ENCODE measurements around the gene ATF3.

ATF3 gene

DNA sequence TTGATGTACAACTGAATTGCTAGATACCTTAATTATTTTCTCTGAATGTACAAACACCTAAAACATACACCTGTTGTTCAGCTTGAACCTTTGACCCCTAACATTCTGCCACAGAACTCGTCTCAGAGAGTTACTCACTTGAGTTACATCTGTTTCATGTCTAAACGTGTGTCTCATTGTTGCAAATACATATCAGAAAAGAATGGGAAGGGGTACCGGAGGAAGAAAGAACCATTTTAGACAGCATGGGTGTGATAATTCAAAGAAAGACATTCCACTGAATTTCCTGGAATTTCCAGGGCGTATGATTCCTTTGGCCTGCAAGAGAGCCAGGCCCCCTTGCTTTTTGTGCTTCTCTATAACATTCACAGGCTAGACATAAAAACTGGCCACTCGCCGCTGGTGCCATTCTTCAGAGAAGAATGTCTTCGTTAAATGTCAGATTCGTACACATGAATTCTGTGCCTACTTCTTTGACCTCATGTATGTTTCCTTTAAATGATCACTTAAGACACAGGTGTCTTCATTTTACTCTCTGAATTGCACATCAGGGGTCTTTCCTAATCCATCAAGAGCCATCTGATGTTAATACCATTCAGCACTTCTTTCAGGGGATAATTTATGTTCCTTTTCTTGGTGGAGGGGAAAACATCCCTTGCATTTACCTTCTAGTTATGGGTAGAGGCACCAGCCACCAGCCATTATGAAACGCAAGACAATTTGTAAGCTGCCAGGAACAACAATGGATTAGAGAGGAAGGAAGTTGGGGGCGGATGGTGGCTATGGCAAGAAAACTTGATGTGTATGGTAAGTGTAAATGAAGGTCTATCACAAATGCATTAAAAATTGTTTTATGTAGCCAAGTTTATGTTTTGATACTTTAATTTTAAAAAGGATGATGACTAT lies 12.7 kb downstream of the ATF3 start:
- H3K27me3 Mint-ChIP-seq (ENCODE audit: low read depth, poor library complexity), result peaks cover 20% of the 10 kb centered on the region
- no peak for DNase-seq
- TF ChIP-seq, protein P1, sequence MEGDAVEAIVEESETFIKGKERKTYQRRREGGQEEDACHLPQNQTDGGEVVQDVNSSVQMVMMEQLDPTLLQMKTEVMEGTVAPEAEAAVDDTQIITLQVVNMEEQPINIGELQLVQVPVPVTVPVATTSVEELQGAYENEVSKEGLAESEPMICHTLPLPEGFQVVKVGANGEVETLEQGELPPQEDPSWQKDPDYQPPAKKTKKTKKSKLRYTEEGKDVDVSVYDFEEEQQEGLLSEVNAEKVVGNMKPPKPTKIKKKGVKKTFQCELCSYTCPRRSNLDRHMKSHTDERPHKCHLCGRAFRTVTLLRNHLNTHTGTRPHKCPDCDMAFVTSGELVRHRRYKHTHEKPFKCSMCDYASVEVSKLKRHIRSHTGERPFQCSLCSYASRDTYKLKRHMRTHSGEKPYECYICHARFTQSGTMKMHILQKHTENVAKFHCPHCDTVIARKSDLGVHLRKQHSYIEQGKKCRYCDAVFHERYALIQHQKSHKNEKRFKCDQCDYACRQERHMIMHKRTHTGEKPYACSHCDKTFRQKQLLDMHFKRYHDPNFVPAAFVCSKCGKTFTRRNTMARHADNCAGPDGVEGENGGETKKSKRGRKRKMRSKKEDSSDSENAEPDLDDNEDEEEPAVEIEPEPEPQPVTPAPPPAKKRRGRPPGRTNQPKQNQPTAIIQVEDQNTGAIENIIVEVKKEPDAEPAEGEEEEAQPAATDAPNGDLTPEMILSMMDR (IDR thresholded peaks at IDR 0.05), result no peak
- H3K27ac Mint-ChIP-seq, result no peak overlapping the region
- peaks cover 4% of the 10 kb centered on the region for H3K4me1 Mint-ChIP-seq
- no peaks in the 10 kb centered on the region for H3K9me3 Mint-ChIP-seq
- H3K36me3 Mint-ChIP-seq (ENCODE audit: low read depth), result peaks cover 15% of the 10 kb centered on the region
- H3K4me3 Mint-ChIP-seq, result no peak overlapping the region

- H3K27me3 Mint-ChIP-seq (ENCODE audit: low read depth, poor library complexity), result peaks cover 26% of the 10 kb centered on the region
- H3K4me1 Mint-ChIP-seq, result peaks cover 4% of the 10 kb centered on the region
- H3K27ac Mint-ChIP-seq, result no peak overlapping the region
- no peak overlapping the region for H3K4me3 Mint-ChIP-seq
- H3K9me3 Mint-ChIP-seq, result no peaks in the 10 kb centered on the region
- TF ChIP-seq, protein P1 (IDR thresholded peaks at IDR 0.05), result no peak
- DNase-seq, result no peak
- peaks cover 10% of the 10 kb centered on the region for H3K36me3 Mint-ChIP-seq (ENCODE audit: low read depth)
Observed at GRCh38 chr1:212621949-212622305, 13.4 kb downstream of the ATF3 start.

DNA sequence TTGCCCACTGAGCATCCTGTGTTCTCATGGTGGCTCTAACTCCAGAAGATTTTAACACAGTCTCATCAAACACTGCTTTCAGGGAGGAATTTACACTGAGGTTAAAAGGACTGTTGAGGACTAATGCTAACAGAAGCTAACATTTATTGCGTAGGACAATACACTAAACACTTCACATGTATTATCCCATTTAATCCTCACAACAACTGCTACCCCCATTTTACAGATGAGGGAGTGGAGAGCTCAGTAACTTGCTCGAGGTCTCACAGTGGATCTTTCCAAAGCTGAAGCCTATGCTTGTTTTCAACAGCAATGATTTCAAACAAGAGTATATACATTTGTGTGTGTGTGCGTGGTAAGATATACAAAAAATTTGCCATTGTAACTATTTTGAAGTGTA lies 13.9 kb downstream of the ATF3 start:
- no peak overlapping the region for H3K4me3 Mint-ChIP-seq
- TF ChIP-seq, protein P1 (IDR thresholded peaks at IDR 0.05), result no peak

GRCh38 chr1:212622906-212623305 lies 14.3 kb downstream of the ATF3 start:
- Mint-ChIP-seq H3K27me3 (ENCODE audit: low read depth, poor library complexity) (peaks cover 31% of the 10 kb centered on the region), H3K27ac (no peak overlapping the region), H3K36me3 (ENCODE audit: low read depth) (peaks cover 10% of the 10 kb centered on the region), H3K9me3 (no peaks in the 10 kb centered on the region), H3K4me1 (peaks cover 4% of the 10 kb centered on the region), H3K4me3 (no peak overlapping the region)
- DNase-seq, result no peak
- TF ChIP-seq, protein P1 (IDR thresholded peaks at IDR 0.05), result no peak

More for the DNA sequence above, 13.9 kb downstream of the ATF3 start:
- Mint-ChIP-seq H3K36me3 (ENCODE audit: low read depth) (peaks cover 10% of the 10 kb centered on the region), H3K4me1 (peaks cover 4% of the 10 kb centered on the region), H3K27me3 (ENCODE audit: low read depth, poor library complexity) (peaks cover 31% of the 10 kb centered on the region), H3K27ac (peak overlapping the region; percentile 6), H3K9me3 (no peaks in the 10 kb centered on the region)
- DNase-seq, result no peak

DNA sequence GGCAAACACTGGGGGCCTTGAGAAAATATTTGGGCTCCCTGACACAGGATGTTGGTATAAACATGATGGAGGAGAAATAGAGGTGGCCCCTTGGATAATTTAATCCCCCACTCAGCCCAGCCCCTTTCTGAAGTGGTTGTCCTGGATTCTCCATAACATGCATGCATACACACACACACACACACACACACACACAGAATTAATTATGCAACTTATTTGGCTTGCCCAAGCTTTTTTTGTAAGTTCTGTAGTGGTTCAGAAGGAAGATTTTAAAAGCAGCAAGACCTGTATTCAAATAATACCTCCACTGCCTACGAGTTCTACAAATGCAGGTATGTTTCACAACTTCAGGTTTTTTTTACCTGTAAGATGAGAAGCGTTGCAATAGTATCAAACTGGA lies 15.0 kb downstream of the ATF3 start:
- no peak for DNase-seq
- Mint-ChIP-seq H3K4me3 (no peak overlapping the region), H3K27ac (no peak overlapping the region), H3K27me3 (ENCODE audit: low read depth, poor library complexity) (peaks cover 36% of the 10 kb centered on the region), H3K36me3 (ENCODE audit: low read depth) (peaks cover 7% of the 10 kb centered on the region), H3K9me3 (no peaks in the 10 kb centered on the region), H3K4me1 (peaks cover 4% of the 10 kb centered on the region)
- TF ChIP-seq, protein P1 (IDR thresholded peaks at IDR 0.05), result no peak
